ENCODE data around the gene CDKN2B-AS1. TPM values are rescaled to one million over a fixed set of nuclear protein-coding genes. Genes with fewer than 3 reads are reported as not detected.
A peak's percentile ranks its signal among the peaks of the same experiment; 100 is the strongest.

CDKN2B-AS1 gene
- total RNA-seq, 8 experiments from 2014 or later: 2.1 to 12.2 (median 3.9) TPM

DNA sequence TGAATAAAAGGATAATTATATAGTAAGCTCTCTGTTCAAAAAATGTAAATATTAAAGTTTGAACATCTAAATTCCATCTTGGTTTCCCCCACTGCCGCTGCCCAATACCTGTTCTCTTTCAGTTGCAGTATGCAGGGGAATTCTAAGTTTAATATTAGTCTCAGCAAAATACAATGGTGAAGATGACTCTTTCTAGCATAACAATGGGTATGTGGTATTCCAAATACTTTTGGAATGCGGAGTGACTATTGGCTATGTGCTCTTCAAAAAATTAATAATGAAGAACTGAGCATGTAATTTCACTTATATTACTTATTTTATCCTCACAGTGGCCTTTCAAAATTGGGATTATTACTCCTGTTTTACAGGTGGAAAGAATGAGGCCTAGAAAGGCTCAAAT, 3.4 kb downstream of the CDKN2B-AS1 start:
- Histone ChIP-seq H3K27ac (no peak overlapping the region), H3K4me1 (replicated peaks in 1 of 2) (peaks cover 0 to 8% of the 10 kb centered on the region in 2 donors), H3K4me3 (no peak overlapping the region)
- 40 to 100% (median 82%) methylated on average over 1 to 2 of the region's 2 CpGs; no CpG with 5 or more reads in 2 of the 10 experiments for WGBS, 10 experiments
- no peak for ATAC-seq (replicated peaks in 6 of 8)
- in situ Hi-C loops (cut with MboI; ENCODE audit: low pct_unique_long_range_greater_than_20kb in 2 of 9, low sequenced_read_pairs in 9 of 9, unreplicated experiment in 9 of 9): loop anchor here in 2 of 9 experiments (25.0 kb wide), 1 partner anchor 186 kb away; the partner anchor contains the start of gene MTAP (in 2 of the 2)

DNA sequence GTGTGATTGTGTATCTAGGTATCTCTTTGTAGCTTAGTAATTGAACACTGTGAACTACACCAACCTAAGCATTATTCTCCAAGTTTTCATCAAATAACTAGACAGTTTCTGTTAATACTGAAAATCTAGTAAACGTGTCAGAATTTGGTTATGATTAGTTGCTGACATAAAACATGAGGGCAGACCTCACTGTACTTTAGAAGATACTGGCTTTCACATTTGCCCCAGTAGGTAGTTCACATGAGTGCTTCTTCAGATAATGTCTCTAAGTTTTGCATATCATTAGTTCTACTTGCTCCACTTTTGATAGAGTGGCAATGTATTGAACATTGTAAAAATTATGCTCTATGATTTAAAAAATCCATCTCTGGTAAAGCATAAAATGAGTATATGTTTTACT, 7.4 kb downstream of the CDKN2B-AS1 start:
- no peak for ATAC-seq (replicated peaks in 6 of 8)
- Histone ChIP-seq H3K4me3 (no peak overlapping the region), H3K27ac (no peak overlapping the region), H3K4me1 (replicated peaks in 1 of 2) (peaks cover 2 to 11% of the 10 kb centered on the region in 2 donors)
- in situ Hi-C loops (cut with MboI; ENCODE audit: low pct_unique_long_range_greater_than_20kb in 2 of 9, low sequenced_read_pairs in 9 of 9, unreplicated experiment in 9 of 9): loop anchor here in 2 of 9 experiments (25.0 kb wide), 2 partner anchors 190 to 235 kb away; partner anchors contain the start of gene MTAP (in 1 of the 2)
- 0 to 60% (median 35%) methylated on average over 1 of the region's 1 CpG; no CpG with 5 or more reads in 4 of the 10 experiments for WGBS, 10 experiments

DNA sequence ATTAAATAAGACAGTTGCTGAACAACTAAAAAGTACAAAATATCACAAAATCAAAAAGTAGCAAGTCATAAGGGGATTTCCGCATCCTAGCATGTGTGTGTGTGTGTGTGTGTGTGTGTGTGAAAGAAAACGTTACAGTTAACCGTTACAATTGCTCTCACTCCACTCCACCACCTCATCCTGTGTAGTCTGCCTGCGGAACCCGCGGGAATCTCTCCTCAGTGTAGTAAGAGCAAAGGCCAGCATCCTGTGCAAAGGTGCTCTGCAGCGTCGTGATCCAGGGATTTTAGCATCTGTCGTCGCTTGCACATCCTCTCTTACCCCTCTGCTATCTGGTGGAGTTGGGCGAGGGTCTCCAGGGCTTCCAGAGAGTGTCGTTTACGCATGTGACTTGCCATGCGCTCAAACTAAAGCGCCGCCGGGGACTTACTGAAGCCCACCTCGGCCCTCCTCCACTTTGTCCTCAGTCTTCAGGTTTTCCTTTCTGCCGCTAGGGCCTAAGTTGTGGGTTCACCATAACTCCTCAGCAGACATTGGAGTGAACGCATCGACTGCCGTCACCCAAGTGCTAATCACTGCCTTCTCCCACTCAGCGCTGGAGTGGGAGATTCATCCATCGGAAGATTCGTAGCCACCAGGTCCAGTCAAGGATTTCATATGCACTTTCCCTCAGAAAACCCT, 10.6 kb downstream of the CDKN2B-AS1 start:
- Histone ChIP-seq H3K4me3 (peak overlapping the region in 3 of 5 donors; percentile 10 to 28 (median 15)), H3K4me1 (replicated peaks in 1 of 2) (peaks cover 2 to 14% of the 10 kb centered on the region in 2 donors)
- 11 to 92% (median 62%) methylated on average over 1 to 12 of the region's 25 CpGs; no CpG with 5 or more reads in 3 of the 10 experiments for WGBS, 10 experiments

DNA sequence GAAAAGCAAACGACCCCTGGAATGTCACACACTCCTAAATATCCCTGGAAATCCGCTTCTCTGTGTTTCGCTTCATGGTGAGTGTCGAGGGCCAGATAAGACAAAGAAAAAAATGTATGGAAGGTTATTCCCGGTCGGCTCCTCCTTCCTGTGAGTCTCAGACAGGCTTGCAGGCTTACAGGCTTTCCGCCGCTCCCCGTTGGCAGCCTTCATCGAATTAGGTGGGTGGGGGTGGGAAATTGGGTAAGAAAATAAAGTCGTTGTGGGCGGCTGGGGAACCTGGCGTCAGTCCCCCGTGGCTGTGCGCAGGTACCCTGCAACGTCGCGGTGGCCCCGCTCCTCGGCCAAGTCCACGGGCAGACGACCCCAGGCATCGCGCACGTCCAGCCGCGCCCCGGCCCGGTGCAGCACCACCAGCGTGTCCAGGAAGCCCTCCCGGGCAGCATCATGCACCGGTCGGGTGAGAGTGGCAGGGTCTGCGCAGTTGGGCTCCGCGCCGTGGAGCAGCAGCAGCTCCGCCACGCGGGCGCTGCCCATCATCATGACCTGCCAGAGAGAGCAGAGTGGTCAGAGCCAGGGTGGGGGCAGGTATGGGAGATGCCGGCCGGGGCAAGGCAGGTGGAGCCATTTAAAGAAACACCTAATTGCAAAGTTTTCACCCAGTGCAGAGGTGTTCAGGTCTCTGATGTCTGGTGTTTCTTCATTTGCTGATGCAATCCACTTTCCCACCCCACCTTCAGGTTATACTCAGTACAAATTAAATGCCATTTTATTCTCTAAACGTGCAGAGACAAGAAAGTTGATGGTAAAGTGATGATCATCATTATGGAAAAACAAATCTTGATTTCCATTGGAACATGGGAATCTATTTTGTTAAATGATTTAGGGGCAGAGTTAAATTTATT, 11.4 kb downstream of the CDKN2B-AS1 start:
- ATAC-seq (replicated peaks in 6 of 8): no peak
- Histone ChIP-seq H3K4me1 (replicated peaks in 1 of 2) (peaks cover 2 to 14% of the 10 kb centered on the region in 2 donors), H3K27ac (no peak overlapping the region), H3K4me3 (peak overlapping the region in 4 of 5 donors; percentile 10 to 28 (median 12))
- WGBS, 10 experiments: 0 to 78% (median 11%) methylated on average over 1 to 9 of the region's 44 CpGs; no CpG with 5 or more reads in 3 of the 10 experiments
- in situ Hi-C loops (cut with MboI; ENCODE audit: low pct_unique_long_range_greater_than_20kb in 2 of 9, low sequenced_read_pairs in 9 of 9, unreplicated experiment in 9 of 9): loop anchor here in 2 of 9 experiments (25.0 kb wide), 2 partner anchors 194 to 231 kb away; partner anchors contain the start of gene MTAP (in 1 of the 2)

More for the DNA sequence above, 10.6 kb downstream of the CDKN2B-AS1 start:
- in situ Hi-C loops (cut with MboI; ENCODE audit: low pct_unique_long_range_greater_than_20kb in 2 of 9, low sequenced_read_pairs in 9 of 9, unreplicated experiment in 9 of 9): loop anchor here in 2 of 9 experiments (25.0 kb wide), 2 partner anchors 193 to 232 kb away; partner anchors contain the start of gene MTAP (in 1 of the 2)
- no peak overlapping the region for H3K27ac ChIP-seq
- ATAC-seq (replicated peaks in 6 of 8): no peak

DNA sequence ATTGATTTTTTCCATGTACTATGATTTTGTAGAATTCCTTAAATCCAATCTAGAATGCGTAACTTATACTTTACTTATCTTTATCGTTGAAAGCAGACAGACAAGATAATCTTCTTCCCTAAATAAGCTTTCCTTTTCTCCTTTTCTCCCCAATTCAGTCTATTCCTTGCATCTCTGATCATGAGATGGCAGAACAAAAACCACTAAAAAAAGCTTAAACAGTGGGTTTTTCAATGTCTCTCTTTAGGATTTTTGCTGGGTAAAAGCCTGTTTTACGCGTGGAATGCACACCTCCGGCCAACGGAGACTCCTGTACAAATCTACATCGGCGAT, 13.8 kb downstream of the CDKN2B-AS1 start:
- Histone ChIP-seq H3K4me3 (peak overlapping the region; percentile 44 to 62 (median 52)), H3K4me1 (replicated peaks in 1 of 2) (peaks cover 2 to 14% of the 10 kb centered on the region in 2 donors), H3K27ac (no peak overlapping the region)
- in situ Hi-C loops (cut with MboI; ENCODE audit: low pct_unique_long_range_greater_than_20kb in 2 of 9, low sequenced_read_pairs in 9 of 9, unreplicated experiment in 9 of 9): loop anchor here in 2 of 9 experiments (25.0 kb wide), 2 partner anchors 196 to 229 kb away; partner anchors contain the start of gene MTAP (in 1 of the 2)
- no peak for ATAC-seq (replicated peaks in 6 of 8)
- 0 to 25% (median 1%) methylated on average over 1 to 8 of the region's 8 CpGs for WGBS, 10 experiments

DNA sequence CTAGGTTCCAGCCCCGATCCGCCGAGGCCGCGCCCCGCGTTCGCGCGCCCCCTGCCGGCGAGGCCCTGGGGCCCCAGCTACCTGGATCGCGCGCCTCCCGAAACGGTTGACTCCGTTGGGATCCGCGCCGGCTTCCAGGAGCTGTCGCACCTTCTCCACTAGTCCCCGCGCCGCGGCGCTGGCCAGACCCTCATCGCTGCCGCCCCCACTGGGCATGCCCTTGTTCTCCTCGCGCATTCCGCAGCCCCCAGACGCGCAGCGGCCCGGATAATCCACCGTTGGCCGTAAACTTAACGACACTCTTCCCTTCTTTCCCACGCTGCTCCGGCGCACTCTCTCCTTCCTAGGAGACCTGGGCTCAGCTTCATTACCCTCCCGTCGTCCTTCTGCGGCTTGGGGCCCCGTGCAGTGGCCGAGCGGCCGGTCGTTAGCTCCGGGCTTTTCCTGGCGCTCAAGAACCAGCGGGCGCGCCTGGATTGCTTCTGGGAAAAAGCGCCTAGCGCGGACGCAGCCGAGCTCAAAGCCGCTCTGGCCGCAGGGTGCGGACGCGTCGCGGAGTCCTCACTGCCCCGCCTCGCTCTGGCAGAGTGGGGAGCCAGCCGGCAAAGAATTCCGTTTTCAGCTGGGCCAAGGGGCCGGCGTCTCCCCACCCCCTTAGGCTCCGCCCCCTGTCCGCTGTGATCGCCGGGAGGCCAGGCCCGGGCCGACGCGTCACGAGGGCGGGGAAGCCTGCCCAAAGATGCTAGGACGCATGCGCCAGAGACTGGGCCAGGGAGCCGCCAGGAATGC, 14.3 kb downstream of the CDKN2B-AS1 start, which contains the start of gene CDKN2B:
Gene CDKN2B (minus strand): TSS at position 589 of the 789 bp plus-strand sequence. CDS start 352 bp downstream, at position 237.
- Histone ChIP-seq H3K4me3 (peak within 1 kb of the TSS; percentile 44 to 62 (median 52)), H3K27ac (peak within 1 kb of the TSS in 1 of 2 donors; percentile 1), H3K4me1 (replicated peaks in 1 of 2) (peaks cover 2 to 14% of the 10 kb centered on the region in 2 donors)
- peak; percentile 92 to 96 (median 94) for ATAC-seq (replicated peaks in 6 of 8)
- 0 to 3% (median 0%) methylated on average over 2 to 19 of the region's 86 CpGs; no CpG with 5 or more reads in 5 of the 10 experiments for WGBS, 10 experiments
- in situ Hi-C loops (cut with MboI; ENCODE audit: low pct_unique_long_range_greater_than_20kb in 2 of 9, low sequenced_read_pairs in 9 of 9, unreplicated experiment in 9 of 9): loop anchor here in 2 of 9 experiments (25.0 kb wide), 2 partner anchors 197 to 228 kb away; partner anchors contain the start of gene MTAP (in 1 of the 2)

DNA sequence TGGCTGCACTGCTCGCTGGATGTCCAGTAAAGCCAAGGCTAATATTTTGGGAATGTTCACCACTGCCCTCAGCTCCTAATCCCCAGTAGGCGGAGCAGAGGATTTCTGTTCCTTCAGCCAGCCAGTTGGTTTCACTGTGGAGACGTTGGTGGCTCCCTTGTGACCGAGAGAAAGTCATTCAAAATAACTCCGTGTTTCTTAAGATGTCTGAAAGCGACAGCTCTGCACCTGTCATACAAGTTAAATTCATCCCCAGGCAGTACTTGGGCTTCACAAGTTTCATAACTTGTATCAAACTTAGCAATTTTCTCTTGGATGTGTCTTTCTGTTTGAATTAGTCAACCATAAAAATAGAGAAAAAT, 14.9 kb downstream of the CDKN2B-AS1 start:
- Histone ChIP-seq H3K4me3 (peak overlapping the region; percentile 44 to 62 (median 52)), H3K27ac (no peak overlapping the region), H3K4me1 (replicated peaks in 1 of 2) (peaks cover 2 to 14% of the 10 kb centered on the region in 2 donors)
- WGBS, 10 experiments: 0 to 33% (median 14%) methylated on average over 1 to 5 of the region's 6 CpGs; no CpG with 5 or more reads in 5 of the 10 experiments
- in situ Hi-C loops (cut with MboI; ENCODE audit: low pct_unique_long_range_greater_than_20kb in 2 of 9, low sequenced_read_pairs in 9 of 9, unreplicated experiment in 9 of 9): loop anchor here in 2 of 9 experiments (25.0 kb wide), 2 partner anchors 197 to 228 kb away; partner anchors contain the start of gene MTAP (in 1 of the 2)
- ATAC-seq (replicated peaks in 6 of 8): no peak

DNA sequence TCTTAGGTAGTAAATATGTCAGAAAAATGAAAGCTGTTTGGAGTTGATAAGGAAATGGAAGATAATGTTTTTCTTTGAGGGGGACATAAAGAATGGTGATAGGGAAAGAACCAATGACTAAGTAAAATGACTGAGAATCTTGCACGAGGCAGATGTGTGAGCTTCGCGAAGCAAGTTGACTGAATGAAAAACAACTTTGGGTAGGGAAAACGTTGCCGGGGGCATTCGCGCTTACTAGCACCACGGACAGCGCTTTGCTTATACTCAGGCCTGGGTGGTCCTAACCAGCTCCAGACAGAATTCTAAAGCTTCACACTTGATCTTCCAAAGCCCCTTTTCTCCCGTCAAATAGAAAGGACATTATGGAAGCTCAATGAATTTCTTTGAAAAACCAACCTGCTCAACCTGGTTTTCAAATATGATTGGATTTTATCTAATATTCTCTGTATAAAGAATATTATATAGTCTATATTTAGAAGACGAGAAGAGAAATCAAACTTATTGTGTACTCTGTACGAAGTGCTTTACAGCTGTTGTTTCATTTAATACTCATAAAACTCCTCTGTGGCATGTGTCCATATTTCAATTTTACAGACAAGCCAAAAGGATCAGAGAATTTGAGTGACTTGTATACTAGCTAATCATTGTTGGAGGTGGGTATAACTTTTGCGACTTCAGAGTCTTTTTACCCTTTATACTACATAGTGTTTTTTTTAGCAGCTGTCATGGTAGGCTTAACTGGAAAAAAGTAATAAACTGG, 16.5 kb downstream of the CDKN2B-AS1 start:
- H3K27ac ChIP-seq: no peak overlapping the region
- in situ Hi-C loops (cut with MboI; ENCODE audit: low pct_unique_long_range_greater_than_20kb in 2 of 9, low sequenced_read_pairs in 9 of 9, unreplicated experiment in 9 of 9): loop anchor here in 2 of 9 experiments (25.0 kb wide), 2 partner anchors 199 to 226 kb away; partner anchors contain the start of gene MTAP (in 1 of the 2)
- 0 to 90% (median 26%) methylated on average over 2 to 13 of the region's 13 CpGs; no CpG with 5 or more reads in 1 of the 10 experiments for WGBS, 10 experiments
- H3K4me3 ChIP-seq: no peak overlapping the region
- peaks cover under 1 to 5% of the 10 kb centered on the region in 2 donors for H3K4me1 ChIP-seq (replicated peaks in 1 of 2)
- no peak for ATAC-seq (replicated peaks in 6 of 8)

DNA sequence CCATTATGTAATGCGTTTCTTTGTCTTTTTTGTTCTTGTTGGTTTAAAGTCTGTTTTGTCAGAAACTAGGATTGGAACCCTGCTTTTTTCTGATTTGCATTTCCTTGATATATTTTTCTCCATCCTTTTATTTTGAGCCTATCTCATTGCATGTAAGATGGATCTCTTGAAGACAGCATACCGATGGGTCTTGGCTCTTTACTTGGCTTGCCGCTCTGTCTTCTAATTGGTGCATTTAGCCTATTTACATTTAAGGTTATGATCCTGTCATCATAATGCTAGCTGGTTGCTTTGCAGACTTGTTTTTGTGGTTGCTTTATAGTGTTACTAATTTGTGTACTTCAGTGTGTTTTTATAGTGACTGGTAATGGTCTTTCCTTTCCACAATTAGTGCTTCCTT, 27.8 kb downstream of the CDKN2B-AS1 start:
- 75 to 100% (median 94%) methylated on average over 2 to 3 of the region's 3 CpGs; no CpG with 5 or more reads in 1 of the 10 experiments for WGBS, 10 experiments
- ATAC-seq (replicated peaks in 6 of 8): no peak
- in situ Hi-C loops (cut with MboI; ENCODE audit: low pct_unique_long_range_greater_than_20kb in 2 of 9, low sequenced_read_pairs in 9 of 9, unreplicated experiment in 9 of 9): loop anchor here in 2 of 9 experiments (25.0 kb wide), 2 partner anchors 210 to 215 kb away; partner anchors contain the start of gene MTAP (in 1 of the 2)
- Histone ChIP-seq H3K27ac (no peak overlapping the region), H3K4me3 (no peak overlapping the region), H3K4me1 (replicated peaks in 1 of 2) (no peaks in the 10 kb centered on the region)

DNA sequence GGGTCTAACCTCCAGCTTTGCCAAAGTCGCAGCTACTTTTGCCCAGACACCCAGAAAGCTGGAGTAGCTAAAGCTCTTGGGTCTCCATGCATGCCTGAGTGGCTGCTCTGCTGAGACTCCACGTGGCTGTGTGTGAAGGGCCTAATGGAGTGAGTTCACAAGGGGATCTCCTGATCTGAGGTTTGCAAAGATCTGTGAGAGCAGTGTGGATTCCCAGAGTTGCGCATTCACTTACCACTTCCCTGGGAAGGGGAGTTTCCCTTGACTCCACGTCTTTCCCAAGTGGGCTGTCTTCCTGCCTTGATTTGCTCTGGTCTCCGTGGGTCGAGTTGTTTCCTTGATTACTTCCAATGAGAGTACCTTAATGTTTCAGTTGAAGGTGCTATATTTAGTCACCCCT, 32.1 kb downstream of the CDKN2B-AS1 start:
- Histone ChIP-seq H3K4me1 (replicated peaks in 1 of 2) (peaks cover 0 to 3% of the 10 kb centered on the region in 2 donors), H3K27ac (no peak overlapping the region), H3K4me3 (no peak overlapping the region)
- 50 to 100% (median 72%) methylated on average over 1 to 5 of the region's 6 CpGs for WGBS, 10 experiments
- in situ Hi-C loops (cut with MboI; ENCODE audit: low pct_unique_long_range_greater_than_20kb in 2 of 9, low sequenced_read_pairs in 9 of 9, unreplicated experiment in 9 of 9): loop anchor here in 1 of 9 experiments (25.0 kb wide), 1 partner anchor 211 kb away; no protein-coding TSS in a partner anchor
- no peak for ATAC-seq (replicated peaks in 6 of 8)

DNA sequence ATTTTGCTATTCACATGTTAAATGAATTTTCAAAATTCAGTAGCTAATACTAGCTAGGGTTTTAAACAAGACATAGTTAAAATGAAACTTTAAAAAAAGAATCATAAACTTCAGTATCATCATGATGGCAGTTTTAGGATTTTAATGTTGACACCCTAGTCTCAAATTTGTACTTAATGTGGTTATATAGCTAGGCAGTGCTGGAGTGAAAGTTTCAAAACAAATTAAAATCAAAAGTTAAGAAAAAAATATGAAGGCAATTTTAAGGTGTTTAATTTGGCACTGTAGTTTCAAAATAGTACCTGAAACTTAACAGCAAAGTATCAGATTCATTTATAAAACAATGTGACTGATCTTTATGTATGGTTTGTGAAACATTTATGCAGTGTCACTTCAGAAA, 33.8 kb downstream of the CDKN2B-AS1 start:
- Histone ChIP-seq H3K4me3 (no peak overlapping the region), H3K27ac (no peak overlapping the region), H3K4me1 (replicated peaks in 1 of 2) (peaks cover 0 to 3% of the 10 kb centered on the region in 2 donors)
- in situ Hi-C loops (cut with MboI; ENCODE audit: low pct_unique_long_range_greater_than_20kb in 2 of 9, low sequenced_read_pairs in 9 of 9, unreplicated experiment in 9 of 9): loop anchor here in 1 of 9 experiments (25.0 kb wide), 1 partner anchor 209 kb away; no protein-coding TSS in a partner anchor
- ATAC-seq (replicated peaks in 6 of 8): no peak

Measured in motor neuron (in vitro differentiated cells).